GM12873 (cell line): ENCODE data around the gene ZNF318.
A peak's percentile ranks its signal among the peaks of the same experiment; 100 is the strongest.

Source experiments
- TF ChIP-seq, protein P1 (sequence below): IDR thresholded peaks from 2 replicates; pipeline ENCODE4 v1.5.1; 2012; ENCODE audit warnings: low read depth, mild to moderate bottlenecking, moderate library complexity, low read length, control low read depth; ENCODE audit not compliant: insufficient read depth; ENCODE audit errors: missing control alignments

The ZNF318 gene

DNA sequence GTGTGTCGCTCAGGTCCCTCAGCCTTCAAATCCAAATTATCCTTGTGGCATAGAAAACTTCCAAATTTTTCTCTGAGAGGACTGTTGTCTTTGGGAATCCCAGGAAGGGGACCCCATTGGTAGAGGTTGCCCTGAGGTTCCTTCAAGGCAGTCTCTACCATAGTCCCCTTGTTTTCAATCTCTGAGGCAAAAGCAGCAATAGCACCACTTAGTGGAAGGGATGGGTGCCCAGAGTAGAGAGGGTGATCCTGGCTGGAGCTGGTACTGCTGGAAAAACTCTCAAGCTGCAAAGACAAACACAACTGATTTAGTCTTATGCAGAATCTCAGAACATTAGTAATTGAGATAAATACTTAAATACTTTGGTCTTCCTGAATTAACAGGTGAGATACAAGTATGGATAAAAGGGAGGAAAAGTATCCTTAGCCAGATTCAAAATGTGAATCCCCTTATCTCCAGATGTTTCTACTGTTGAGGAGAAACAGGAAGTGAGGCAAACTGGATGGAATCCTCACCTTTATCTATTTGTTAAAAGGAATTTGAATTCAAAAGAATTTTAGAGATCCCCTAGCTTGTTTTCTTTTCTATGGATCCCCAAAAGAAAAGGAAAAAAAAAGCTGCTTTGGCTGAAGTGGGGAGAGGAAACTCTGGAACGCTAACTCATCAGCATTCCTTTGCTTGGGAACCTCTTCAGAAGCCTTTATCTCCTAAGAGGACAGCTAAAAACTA, 13.4 kb downstream of the ZNF318 start:
- TF ChIP-seq, protein P1, sequence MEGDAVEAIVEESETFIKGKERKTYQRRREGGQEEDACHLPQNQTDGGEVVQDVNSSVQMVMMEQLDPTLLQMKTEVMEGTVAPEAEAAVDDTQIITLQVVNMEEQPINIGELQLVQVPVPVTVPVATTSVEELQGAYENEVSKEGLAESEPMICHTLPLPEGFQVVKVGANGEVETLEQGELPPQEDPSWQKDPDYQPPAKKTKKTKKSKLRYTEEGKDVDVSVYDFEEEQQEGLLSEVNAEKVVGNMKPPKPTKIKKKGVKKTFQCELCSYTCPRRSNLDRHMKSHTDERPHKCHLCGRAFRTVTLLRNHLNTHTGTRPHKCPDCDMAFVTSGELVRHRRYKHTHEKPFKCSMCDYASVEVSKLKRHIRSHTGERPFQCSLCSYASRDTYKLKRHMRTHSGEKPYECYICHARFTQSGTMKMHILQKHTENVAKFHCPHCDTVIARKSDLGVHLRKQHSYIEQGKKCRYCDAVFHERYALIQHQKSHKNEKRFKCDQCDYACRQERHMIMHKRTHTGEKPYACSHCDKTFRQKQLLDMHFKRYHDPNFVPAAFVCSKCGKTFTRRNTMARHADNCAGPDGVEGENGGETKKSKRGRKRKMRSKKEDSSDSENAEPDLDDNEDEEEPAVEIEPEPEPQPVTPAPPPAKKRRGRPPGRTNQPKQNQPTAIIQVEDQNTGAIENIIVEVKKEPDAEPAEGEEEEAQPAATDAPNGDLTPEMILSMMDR: peak; percentile 43

DNA sequence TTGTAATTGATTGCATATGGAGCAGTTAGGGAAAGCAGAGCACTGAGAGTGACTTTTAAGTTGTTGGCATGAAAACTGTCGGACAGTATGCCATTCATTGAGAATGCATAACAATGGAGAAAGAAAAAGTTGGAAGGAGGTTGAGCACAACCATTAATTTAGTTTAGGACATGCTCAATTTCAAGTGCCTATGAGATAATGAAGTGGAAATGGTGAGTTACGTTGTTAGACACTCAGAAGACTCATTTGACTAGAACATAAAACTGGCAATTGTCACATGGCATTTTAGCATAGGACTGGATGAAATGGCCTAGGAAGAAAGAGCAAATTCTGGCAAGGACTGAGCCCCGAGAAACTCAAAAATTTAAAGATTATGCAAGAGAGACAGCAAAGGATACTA, 22.0 kb downstream of the ZNF318 start:
- TF ChIP-seq, protein P1: no peak

DNA sequence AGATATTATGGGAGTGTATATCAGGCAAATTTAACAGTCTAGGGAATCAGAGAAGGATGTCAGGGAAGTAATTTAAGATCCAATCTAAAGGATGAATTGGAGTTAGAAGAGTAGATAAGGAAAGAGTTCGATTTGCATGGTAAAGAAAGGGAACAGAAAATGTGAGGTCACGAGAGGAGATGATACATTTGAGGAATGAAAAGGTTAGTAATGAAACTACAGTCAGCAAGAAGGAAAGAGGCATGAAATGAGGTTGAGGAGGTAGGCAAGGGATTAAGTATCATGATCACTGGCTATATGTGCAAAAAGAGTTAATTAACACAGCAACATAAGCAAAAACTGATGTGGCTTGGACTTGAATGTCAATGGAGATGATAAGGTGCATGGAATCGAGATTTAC, 22.4 kb downstream of the ZNF318 start:
- TF ChIP-seq, protein P1: no peak

DNA sequence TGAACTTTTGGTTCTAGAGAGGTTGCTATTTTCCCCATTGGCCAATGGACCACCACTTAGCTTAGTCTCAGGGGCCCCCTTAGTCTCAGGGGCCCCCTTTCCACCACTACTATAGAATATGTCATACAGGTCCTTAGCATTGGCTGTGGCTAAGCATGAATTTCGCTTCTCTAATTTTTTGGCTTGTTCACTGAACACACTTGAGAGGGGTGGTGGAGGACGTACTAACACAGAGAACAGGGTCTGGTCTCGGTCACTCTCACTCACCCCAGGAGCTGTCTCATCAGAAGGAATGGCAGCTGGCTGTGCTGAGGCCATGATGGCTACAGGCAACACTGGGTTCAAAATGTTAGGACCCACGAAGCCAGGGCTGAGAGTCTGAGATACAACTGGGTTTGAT, 30.3 kb downstream of the ZNF318 start:
- TF ChIP-seq, protein P1: no peak

DNA sequence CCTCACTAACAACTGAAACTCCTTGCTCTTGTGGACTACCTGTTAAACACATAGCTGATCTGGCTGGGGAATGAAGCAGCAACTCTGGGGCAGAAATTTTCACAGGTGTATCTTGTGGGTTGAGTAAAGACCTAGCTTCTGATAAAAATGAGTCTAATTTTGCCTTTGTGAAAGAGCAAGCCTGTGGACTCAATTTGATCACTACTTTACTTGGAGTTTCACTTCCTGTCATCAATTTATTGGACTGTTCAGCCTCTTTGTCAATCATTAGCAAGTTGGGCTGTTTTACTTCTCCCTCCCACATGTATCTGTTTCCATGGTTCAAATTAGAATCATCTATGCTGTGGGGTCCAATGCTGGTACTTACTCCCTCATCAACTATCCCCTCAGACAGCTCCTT, 31.2 kb downstream of the ZNF318 start:
- TF ChIP-seq, protein P1: no peak

DNA sequence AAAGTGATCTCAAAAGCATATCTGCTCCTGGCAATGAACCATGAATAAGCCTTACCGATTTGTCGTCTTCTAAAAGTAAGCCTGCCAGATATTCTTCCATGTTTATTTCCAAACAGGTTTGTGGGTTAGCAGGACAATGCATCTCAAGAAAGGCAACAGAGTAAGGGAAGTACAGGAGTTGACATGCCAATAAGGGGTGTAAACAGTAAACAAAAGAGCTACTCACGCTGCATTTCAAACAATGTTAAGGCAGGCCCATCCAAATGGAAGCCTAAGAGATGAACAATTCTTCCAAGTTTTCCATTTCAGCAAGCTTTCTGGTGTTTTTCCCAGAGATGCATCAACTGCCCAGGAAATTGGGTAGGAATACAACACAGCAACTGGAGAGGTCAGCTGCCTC, 33.1 kb downstream of the ZNF318 start:
- TF ChIP-seq, protein P1: no peak

DNA sequence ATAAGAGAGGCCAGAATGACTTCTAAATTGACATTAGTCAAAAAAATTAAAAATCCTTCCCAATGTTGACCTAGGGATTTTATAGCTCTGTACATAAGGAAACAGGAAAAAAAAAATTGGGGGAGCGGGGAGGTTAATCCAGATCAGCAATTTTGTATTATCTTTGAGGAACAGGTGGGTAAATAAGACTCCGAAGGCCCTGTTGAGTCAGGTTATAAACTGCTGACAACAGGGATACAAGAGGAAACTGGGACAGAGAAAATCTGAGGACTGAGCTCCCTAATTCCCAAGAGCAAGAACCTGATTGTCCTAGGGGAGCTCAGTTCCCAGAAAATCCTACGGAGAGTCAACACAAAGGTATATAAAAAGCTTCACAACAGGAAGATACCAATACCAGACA, 34.0 kb downstream of the ZNF318 start:
- TF ChIP-seq, protein P1: no peak
